ENCODE results near the gene PIN1. TPM values are rescaled to one million over a fixed set of nuclear protein-coding genes. Genes with fewer than 3 reads are reported as not detected.
"Not testable (repeated sequence)": the region's sequence is repeated elsewhere in the genome, so short reads cannot be mapped to it uniquely, and the experiment has no call there.

PIN1 gene
- total and polyA plus RNA-seq, 9 donors = 6.3 to 94.2 (median 61.0) TPM

- H3K27me3 ChIP-seq = no peaks in the 10 kb centered on the region
- intact Hi-C loops (cut with DNase I) = loop anchor here in 3 of 4 donors (5.0 to 10.0 kb wide), 3 partner anchors 162 to 465 kb away; partner anchors contain the start of genes ZNF561 (in 2 of the 3) and ZNF559 (in 1 of the 3)
- H3K4me1 ChIP-seq (ENCODE audit: insufficient read depth) = peaks cover 7% of the 10 kb centered on the region
- 90 to 97% (median 94%) methylated on average over 8 of the region's 8 CpGs for WGBS, 3 donors
- H3K27ac ChIP-seq = peak overlapping the region in 1 of 2 donors; percentile 98
- DNase-seq = no peak
- no peak overlapping the region for H3K4me3 ChIP-seq
- no peaks in the 10 kb centered on the region for H3K36me3 ChIP-seq
- TF ChIP-seq EP300 (IDR thresholded peaks at IDR 0.05) (no peak), POLR2A (IDR thresholded peaks at IDR 0.05) (no peak)
- H3K9me3 ChIP-seq = no peaks in the 10 kb centered on the region
These were observed 48.3 kb upstream of the PIN1 start for GRCh38 chr19:9786819-9787218.

DNA sequence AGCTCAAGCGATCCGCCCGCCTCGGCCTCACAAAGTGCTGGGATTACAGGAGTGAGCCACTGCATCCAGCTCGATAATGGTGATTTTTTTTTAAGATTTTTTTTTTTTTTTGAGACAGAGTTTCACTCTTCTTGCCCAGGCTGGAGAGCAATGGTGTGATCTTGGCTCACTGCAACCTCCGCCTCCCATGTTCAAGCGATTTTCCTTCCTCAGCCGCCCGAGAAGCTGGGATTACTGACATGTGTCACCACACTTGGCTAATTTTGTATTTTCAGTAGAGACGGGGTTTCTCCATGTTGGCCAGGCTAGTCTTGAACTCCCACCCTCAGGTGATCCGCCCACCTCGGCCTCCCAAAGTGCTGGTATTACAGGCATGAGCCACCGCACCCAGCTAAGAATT is 46.5 kb upstream of the PIN1 start:
- intact Hi-C loops (cut with DNase I) = loop anchor here in 3 of 4 donors (5.0 to 10.0 kb wide), 3 partner anchors 164 to 466 kb away; partner anchors contain the start of genes ZNF561 (in 2 of the 3) and ZNF559 (in 1 of the 3)
- not testable (repeated sequence) for H3K9me3 ChIP-seq; H3K4me3 ChIP-seq; H3K36me3 ChIP-seq; H3K27me3 ChIP-seq; DNase-seq; H3K4me1 ChIP-seq (ENCODE audit: insufficient read depth)
- peak overlapping the region in 1 of 2 donors; percentile 81 for H3K27ac ChIP-seq
- WGBS, 3 donors = 84 to 87% (median 85%) methylated on average over 13 of the region's 13 CpGs

DNA sequence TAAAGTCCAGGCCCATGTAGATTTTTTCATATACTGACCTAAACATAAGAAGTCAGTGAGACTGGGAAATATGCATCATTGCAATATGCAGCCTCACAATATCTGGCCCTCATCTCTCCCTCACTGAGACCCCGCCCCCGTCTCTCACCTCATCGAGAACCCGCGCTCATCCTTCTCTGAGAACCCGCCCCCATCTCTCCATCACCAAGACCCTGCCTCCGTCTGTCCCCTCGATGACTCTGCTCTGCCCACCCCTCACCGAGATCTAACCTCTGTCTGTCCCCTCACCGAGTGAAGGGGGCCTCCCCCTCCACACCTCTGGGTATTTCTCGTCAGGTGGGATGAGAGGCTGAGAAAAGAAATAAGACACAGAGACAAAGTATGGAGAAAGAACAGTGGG is 46.1 kb upstream of the PIN1 start:
- intact Hi-C loops (cut with DNase I) = loop anchor here in 3 of 4 donors (5.0 to 10.0 kb wide), 3 partner anchors 164 to 467 kb away; partner anchors contain the start of genes ZNF561 (in 2 of the 3) and ZNF559 (in 1 of the 3)
- H3K4me1 ChIP-seq (ENCODE audit: insufficient read depth) = peaks cover 7% of the 10 kb centered on the region

DNA sequence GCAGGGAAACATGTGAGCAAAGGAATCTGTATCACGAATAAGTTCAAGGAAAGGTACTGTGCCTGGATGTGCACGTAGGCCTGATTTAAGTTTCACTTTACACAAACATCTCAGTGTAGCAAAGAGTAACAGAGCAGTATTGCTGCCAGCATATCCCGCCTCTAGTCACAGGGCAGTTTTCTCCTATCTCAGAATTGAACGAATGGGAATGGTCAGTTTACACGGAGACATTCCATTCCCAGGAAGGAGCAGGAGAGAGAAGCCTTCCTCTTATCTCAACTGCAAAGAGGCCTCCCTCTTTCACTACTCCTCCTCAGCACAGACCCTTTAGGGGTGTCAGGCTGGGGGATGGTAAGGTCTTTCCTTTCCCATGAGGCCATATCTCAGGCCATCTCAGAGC is 45.5 kb upstream of the PIN1 start:
- intact Hi-C loops (cut with DNase I) = loop anchor here in 3 of 4 donors (5.0 to 10.0 kb wide), 3 partner anchors 165 to 467 kb away; partner anchors contain the start of genes ZNF561 (in 2 of the 3) and ZNF559 (in 1 of the 3)
- not testable (repeated sequence) for H3K36me3 ChIP-seq; H3K9me3 ChIP-seq; H3K4me3 ChIP-seq; H3K4me1 ChIP-seq (ENCODE audit: insufficient read depth); H3K27me3 ChIP-seq
- WGBS, 3 donors = 3 to 13% (median 5%) methylated on average over 5 of the region's 5 CpGs
- peak overlapping the region; percentile 47 to 81 for H3K27ac ChIP-seq
- peak in 1 of 5 donors; percentile 22 for DNase-seq

More for the DNA sequence above, 46.1 kb upstream of the PIN1 start:
- peak overlapping the region in 1 of 2 donors; percentile 81 for H3K27ac ChIP-seq
- no peaks in the 10 kb centered on the region for H3K9me3 ChIP-seq
- TF ChIP-seq POLR2A (IDR thresholded peaks at IDR 0.05) (no peak), EP300 (IDR thresholded peaks at IDR 0.05) (no peak), CTCF (IDR thresholded peaks at IDR 0.05) (no peak)
- no peak overlapping the region for H3K4me3 ChIP-seq
- WGBS, 3 donors = 36 to 43% (median 42%) methylated on average over 11 of the region's 11 CpGs
- no peaks in the 10 kb centered on the region for H3K27me3 ChIP-seq
- DNase-seq = peak in 3 of 5 donors; percentile 40 to 44 (median 44)
- H3K36me3 ChIP-seq = no peaks in the 10 kb centered on the region

DNA sequence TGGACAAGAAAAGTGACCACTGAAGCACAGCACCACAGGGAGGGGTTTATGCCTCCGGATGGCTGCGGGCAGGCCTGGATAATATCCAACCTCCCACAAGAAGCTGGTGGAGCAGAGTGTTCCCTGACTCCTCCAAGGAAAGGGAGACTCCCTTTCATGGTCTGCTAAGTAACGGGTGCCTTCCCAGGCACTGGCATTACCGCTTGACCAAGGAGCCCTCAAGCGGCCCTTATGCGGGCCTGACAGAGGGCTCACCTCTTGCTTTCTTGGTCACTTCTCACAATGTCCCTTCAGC is 44.1 kb upstream of the PIN1 start:
- not testable (repeated sequence) for H3K9me3 ChIP-seq; H3K4me1 ChIP-seq (ENCODE audit: insufficient read depth); H3K27me3 ChIP-seq; H3K36me3 ChIP-seq
- intact Hi-C loops (cut with DNase I) = loop anchor here in 2 of 4 donors (5.0 to 10.0 kb wide), 4 partner anchors 164 to 646 kb away; partner anchors contain the start of gene ZNF317 (in 1 of the 2)
- Histone ChIP-seq H3K27ac (peak overlapping the region; percentile 48 to 81), H3K4me3 (peak overlapping the region; percentile 36)
- WGBS, 3 donors = 5 to 20% (median 15%) methylated on average over 6 of the region's 6 CpGs
- peak; percentile 50 to 77 (median 61) for DNase-seq

DNA sequence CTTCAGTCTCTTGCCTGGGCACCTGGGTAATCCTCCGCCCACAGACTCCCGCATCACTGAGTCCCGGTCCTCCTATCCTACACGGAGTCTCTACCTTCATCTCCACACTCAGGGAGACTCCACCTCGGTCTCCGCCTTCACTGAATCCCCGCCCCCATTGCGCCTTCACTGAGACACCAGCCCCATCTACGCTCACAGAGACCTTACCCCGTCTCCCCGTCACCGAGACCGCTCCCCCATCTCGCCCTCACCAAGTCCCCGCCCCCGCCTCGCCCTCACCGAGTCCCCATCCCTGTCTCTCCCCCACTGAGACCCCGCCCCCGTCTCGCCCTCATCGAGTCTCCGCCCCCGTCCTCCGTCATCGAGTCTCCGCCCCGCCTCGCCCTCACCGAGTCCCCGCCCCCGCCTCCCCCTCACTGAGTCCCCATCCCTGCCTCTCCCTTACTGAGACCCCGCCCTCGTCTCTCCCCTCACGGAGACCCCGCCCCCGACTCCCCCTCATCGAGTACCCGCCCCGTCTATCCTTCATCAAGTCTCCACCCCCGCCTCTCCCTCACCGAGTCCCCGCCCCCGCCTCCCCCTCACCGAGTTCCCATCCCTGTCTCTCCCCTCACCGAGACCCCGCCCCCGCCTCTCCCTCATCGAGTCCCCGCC is 43.4 kb upstream of the PIN1 start:
- DNase-seq = peak; percentile 96 to 99 (median 97)
- 2 to 4% (median 2%) methylated on average over 32 to 50 of the region's 50 CpGs for WGBS, 3 donors
- Histone ChIP-seq H3K36me3 (no peaks in the 10 kb centered on the region), H3K27me3 (no peaks in the 10 kb centered on the region), H3K27ac (peak overlapping the region; percentile 92), H3K9me3 (no peaks in the 10 kb centered on the region), H3K4me3 (peak overlapping the region; percentile 72), H3K4me1 (ENCODE audit: insufficient read depth) (peaks cover 2% of the 10 kb centered on the region)
- intact Hi-C loops (cut with DNase I) = loop anchor here in 2 of 4 donors (5.0 to 10.0 kb wide), 4 partner anchors 164 to 647 kb away; partner anchors contain the start of gene ZNF317 (in 1 of the 2)
- TF ChIP-seq EP300 (IDR thresholded peaks at IDR 0.05) = no peak
- peak; percentile 72 for TF ChIP-seq POLR2A (IDR thresholded peaks at IDR 0.05)
